GM21786 (cell line): ENCODE data around the gene MT1HL1.
"Not testable (repeated sequence)": the region's sequence is repeated elsewhere in the genome, so short reads cannot be mapped to it uniquely, and the experiment has no call there.

Source experiments
- ATAC-seq: cut with Tn5 transposase; IDR thresholded peaks from one replicate; pipeline ENCODE4 v1.9.1; 2021; ENCODE audit not compliant: unreplicated experiment

MT1HL1 gene

DNA sequence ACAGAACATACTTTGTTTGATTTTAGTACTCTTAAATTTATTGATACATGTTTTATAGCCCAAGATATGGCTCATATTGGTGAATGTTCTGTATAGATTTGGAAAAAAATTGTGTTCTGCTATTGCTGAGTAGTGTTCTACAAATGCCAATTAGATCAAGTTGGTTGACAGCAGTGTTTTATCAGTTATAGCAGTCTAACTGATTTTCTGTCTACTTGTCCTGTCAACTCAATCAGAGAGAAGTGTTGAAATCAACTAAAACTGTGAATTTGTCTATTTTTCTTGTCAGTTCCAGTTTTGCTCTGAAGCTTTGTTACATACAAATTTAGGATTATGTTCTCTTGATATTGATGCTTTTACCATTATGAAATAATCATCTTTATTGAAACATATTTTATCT is 14.7 kb upstream of the MT1HL1 start:
- ATAC-seq: no peak

DNA sequence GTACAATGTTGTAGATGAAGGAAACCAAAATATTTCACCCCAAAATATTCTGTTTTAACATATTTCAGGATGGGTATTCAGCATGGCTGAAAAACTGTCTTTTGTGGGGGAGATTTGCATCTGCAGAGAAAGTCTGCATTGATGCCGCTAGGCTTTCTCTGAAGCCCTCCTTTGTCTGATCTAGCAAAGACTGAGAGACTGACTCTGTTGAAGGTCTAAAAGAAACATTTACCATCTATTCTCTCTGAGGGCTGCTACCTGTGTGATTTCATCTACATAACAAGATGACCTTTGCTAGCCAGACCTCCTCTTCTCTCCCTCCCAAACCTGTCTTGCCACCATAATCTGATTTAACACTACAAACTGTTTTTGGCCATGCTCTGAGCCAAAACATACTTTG is 12.4 kb upstream of the MT1HL1 start:
- no peak for ATAC-seq

DNA sequence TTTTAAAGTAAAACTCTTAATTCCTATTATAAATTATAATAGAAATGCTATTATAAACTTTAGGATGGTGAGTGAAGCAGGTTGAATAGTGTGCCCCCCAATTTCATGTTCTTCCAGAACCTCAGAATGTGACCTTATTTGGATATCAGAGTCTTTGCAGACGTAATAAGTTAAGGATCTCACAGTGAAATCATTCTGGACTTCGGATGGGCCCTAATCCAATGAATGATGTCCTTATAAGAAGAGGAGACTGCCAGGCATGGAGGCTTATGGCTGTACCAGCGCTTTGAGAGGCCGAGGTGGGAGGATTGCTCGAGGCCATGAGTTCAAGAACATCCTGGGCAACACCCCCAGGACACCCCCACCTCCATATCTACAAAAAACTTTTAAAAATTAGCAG is 9.4 kb upstream of the MT1HL1 start:
- ATAC-seq: no peak

DNA sequence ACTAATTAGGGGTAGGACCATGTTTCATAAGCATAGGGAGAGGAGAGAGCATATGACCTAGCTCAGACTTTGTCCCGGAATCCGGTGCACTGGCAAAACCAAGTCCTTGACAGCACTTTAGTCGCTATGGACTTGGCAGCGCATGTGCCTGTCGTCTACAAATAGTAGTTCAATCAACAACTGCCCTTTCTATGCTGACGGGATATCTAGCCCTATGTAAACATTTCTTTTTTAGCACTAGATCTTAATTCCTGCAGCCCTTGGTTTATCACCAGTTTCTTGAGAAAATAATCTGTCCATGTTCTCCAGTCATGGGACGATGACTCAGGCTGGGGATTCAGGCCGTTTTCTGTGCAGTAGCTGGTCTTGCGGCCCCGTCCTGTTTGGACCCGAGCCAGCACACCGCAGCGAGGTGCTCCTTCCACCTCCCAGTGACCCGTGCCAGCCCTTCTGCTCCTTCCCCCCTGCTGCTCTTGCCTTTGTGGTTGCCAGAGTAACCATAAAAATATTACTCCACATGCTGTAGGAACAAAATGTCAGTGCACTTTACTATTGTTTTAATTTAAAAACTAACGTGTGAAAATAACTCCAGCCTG is 8.6 kb upstream of the MT1HL1 start:
- no peak for ATAC-seq

DNA sequence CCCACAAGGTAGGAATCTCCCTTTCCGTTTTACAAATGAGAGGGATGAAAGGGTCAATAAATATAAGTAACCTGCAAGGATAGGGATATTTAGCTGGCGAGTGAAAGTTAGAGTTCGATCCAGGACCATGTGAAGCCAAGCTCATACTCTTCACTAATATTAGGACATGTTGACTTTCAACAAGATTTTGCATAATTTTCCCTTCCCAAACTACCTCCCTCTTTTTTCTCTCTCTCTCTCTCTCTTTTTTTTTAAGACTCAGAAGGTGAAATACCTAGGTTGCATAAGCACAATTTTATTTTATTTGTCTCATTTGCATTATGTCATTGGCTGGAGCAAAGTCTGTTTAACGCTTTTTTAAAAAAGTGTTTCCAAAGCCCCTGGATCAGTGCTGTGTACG is 8.1 kb upstream of the MT1HL1 start:
- ATAC-seq: no peak

DNA sequence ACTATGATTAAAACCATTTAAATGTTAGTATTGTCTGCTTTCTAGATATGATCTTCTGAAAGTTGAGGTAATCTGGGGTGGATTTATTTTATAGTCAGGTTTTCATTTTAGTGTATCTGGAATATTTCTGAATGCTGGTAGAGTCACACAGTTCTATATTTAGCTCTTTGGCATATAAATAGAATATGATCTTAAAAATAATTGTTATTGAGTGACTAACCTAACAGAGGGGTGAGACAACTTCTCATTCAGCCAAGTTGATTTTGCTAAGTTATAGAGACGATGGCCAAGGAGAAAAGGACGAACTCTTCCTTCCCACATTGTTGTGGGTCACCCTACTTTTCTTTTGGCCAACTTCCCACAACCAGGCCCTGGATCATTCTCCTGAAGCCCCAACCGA is 7.2 kb upstream of the MT1HL1 start:
- ATAC-seq: no peak

DNA sequence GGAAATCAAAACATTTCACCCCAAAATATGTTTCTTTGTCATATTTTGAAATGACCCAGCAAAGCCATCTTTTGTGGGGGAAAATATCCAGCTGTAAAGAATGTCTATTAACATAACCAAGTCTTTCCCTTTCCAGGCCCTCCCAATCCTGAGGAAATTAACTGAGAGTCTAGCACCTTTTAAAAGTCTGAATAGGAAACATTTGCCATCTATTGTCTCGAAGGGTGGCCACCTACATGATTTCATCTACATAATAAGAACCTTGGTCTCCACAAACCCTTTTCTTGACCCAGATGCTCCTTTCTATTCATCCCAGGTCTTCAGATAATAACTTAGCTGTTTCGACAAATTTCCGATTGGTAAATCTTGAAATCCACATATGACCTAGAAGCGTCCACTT is 5.4 kb upstream of the MT1HL1 start:
- no peak for ATAC-seq

DNA sequence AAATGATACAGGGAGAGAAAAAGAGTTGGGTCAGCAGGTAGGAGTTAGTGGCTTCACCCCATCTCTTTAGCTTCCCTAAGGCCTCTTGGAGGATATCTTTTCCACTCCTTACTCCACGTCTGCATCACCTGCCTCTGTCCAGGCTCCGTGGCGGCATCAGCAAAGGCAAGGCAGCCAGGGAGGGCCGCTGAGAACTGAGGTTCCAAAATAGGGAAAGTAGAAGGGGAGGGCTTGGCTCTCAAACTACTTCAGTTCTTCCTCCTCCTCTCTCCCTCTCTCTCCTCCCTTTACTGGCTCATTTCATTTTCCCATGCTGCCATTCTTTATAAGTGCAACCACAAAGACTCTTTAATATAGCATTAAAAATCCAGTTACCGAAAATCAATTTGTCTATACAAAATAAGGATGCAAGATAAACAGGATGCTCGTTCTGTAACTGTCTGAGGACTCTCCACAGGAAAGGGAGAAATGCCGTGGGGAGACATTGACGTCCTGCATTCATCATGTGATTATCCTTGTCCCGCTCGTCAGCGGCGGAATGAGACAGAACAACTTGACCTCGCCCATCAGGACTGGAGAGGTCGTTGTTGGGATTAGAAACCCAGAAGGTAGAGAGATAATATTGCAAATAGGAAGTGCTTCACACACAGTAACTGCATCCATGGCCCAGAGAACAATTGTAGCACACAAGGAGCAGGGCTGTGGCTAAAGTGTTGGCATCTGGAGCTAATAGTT is 3.1 kb upstream of the MT1HL1 start:
- ATAC-seq: no peak

DNA sequence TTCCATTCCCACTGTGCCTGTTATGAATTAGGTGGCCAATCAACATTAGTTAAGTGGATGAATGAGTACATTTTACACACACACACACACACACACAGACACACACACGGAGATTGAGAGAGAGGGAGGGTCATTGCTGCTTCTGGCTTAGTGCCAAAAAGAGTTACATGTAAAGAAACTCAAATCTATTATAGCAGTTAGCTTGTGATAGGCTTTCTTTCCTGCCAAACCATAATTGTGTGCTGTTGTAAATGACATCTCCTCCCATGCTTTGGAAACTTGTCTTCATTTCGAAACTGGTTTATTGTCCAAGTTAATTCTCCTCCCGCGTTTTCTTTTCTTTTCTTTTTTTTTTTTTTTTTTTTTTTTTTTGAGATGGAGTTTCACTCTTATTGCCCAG is 1.4 kb upstream of the MT1HL1 start:
- no peak for ATAC-seq

DNA sequence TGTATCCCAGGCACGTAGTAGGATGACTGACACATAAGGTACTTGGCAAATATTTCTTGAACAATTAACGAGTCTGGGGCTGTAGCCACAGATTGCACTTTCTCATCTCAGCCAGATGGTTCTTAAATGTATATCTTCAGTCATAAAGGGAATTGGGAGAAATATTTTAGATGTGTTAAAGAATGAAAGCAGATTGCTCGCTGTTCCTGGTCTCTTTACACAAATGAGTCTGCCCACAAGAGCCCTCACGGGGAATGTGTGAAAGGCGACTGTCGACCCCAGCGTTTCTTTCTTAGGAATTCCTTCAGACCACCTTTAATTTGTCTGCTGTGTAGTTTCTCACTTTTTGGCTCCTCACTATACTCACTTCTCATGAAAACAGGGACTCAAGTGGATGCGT is 725 bp downstream of the MT1HL1 start:
- ATAC-seq: no peak

DNA sequence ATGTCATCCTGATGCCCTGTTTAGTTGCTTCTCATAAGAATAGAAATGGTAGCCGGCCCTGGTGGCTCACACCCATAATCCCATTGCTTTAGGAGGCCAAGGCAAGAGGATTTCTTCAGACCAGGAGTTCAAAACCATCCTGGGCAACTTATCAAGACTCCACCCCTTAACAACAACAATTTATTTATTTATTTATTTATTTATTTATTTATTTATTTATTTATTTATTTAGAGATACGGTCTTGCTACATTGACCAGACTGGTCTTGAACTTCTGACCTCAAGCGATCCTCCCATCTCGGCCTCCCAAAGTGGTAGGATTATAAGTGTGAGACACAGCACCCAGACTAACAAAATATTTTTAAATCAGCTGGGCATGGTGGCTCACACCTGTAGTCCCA is 4.0 kb downstream of the MT1HL1 start:
- no peak for ATAC-seq

DNA sequence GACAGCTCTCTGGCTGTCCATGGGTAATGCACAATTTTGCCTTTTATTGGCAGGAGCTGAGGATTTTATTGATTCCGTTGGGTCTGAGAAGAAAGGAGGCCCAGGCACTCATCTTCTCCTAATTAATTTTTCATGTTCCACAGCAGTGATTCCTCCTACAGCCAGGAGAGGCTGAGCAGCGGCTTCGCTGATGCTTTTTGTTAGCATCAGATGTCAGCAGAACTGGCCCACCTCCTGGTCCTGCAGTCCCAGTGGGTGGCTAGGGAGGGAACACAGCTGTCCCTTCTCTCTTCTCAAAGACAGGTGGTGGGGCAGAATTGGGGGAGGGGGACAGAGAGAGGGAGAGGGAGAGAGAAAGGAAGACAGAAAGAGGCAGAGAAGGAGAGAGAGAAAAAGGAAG is 5.7 kb downstream of the MT1HL1 start:
- ATAC-seq: no peak

DNA sequence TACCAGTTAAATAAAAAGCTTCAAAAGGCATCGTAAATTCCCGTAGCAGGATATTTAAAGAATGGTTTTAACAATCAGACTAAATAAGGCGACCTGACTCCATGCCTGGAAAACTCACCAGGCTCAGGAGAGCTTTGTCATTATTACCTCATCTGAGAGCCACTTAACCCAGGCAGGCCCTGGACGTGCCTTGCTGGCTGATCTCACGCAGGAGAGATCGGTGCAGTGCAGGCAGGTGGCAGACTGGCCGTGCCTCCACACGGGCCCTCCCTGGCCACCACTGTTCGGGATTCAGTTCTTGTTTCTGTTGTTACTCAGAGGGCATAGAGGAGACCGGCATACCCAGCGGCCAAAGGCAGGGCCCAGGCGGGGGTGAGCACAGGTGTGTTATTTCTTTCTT is 6.4 kb downstream of the MT1HL1 start:
- no peak for ATAC-seq

DNA sequence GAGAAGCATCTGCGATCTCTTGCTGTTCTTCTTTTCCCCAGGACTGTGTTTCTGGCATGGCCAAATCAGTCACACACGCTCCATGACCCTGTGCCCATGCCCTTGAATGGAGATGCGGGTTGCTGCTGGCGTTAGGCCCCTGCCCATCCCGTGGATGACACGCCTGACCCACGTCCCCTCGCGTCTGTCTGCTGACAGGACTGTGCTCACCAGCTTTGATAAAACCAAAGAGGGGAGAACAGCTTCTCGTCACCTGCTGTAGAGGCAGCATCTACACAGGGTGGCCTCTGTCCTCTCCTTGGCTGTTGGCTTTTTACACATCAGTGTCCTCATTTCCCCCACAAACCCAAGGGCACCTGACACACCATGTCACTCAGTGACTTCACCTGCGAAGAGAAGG is 6.9 kb downstream of the MT1HL1 start:
- ATAC-seq: no peak

DNA sequence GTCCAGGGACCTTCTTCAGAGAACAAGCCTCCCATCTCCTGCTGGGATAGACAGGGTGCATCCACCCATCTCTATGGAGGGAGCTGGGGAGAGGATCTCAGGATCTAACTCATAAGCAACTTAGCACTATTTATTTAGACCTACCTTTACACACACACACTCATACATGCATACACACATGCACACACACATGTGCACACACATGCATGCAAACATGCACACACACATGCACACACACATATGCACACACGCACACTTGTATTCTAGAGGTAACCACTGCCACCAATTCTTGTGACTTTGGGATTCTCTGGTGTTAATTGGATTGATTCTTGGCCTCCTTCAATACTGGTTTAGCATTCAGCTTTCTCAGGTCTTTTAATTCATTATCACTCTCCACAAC is 9.8 kb downstream of the MT1HL1 start:
- ATAC-seq: no peak

DNA sequence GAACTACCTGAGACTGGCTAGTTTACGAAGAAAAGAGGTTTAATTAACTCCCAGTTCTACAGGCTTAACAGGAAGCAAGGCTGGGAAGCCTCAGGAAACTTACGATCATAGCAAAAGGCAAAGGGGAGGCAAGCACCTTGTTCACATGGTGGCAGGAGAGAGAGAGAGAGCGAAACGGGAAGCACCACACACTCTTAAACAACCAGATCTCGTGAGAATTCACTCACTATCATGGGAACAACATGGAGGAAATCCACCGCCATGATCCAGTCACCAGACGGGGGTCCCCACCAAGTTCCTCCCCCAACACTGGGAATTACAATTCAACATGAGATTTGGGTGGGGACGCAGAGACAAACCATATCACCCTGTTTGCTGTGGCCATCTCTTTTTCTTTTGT is 11.8 kb downstream of the MT1HL1 start:
- no peak for ATAC-seq

DNA sequence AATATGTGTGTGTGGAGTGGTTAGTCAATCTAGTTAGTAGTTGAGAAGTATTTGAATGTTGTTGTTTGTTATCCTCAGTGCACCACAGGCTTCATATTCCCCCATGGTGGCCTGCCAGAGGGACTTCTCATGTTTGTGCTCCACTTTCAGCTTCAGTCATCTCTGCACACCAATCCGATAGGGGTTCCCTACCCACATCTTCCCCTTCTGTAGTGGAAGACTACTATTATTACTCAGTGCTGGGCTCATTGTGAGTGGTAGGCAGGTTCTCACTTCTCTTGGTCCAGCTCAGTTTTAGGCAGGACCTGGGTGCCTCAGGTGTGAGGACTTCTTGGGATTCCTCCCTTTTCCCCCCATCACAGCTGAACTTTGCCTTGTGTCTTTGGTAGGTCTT is 14.2 kb downstream of the MT1HL1 start:
- no peak for ATAC-seq

DNA sequence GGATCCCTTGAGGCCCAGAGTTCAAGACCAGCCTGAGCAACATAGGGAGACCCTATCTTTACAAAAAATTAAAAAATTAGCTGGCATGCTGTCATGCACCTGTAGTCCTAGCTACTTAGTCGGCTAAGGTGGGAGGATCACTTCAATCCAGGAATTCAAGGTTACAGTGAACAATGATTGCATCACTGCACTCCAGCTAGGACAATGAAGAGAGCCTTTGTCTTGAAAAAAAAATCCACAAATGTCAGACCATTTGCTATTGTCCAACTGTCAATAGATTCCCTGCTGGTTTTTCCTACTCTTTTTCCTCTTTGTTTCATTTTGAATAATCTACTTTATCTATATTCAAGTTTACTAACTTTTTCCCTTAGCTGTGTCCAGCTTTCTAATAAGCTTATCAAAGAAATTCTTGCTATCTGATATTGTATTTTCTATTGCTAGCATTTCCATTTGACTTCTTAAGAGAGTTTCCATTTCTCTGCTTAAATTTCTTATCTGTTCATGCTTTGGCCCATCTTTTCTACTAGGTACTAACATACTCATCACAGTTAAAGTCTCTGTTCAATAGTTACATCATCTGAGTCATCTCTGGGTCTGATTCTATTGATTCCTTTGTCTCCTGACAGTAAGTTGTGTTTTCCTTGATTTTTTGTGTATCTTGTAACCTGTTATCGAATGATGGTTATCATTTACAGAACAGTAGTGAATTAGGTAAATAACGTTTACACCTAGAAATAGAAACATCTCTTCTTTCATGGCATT is 14.8 kb downstream of the MT1HL1 start:
- no peak for ATAC-seq

DNA sequence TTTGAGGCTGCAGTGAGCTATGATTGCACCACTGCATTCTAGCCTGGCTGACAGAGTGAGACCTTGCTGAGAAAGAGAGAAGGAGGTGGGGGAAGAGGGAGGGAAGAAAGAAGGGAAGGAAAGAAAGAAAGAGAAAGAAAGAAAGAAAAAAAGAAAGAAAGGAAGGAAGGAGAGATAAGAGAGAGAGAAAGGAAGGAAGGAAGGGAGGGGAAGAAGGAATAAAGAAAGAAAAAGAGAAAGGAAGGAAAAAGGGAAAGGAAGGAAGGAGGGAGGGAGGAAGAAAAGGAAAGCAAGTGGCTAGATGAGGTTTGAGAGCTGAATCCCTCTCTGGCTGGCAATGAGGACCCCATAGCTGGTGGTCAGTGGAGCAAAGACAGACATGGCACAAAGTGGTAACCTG is 20.4 kb downstream of the MT1HL1 start:
- ATAC-seq: no peak

DNA sequence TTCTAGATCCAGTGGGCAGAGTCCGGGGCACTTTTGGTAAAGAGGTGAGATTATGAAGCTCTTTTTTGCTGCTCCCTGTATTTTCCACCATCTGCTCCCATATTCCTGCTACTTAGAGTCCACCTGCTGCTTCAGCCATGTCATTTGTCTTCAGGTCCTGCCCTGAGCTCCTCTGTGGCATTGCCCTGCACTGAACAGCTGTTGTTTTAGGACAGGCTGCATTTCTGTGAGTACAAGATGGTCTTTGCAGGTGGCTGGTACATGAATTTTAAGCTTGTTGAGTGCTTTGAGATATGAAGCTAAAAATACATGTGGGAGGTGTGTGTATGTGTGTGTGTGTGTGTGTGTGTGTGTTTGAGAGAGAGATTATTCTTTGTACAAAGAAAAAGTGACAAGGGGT is 21.9 kb downstream of the MT1HL1 start:
- no peak for ATAC-seq

DNA sequence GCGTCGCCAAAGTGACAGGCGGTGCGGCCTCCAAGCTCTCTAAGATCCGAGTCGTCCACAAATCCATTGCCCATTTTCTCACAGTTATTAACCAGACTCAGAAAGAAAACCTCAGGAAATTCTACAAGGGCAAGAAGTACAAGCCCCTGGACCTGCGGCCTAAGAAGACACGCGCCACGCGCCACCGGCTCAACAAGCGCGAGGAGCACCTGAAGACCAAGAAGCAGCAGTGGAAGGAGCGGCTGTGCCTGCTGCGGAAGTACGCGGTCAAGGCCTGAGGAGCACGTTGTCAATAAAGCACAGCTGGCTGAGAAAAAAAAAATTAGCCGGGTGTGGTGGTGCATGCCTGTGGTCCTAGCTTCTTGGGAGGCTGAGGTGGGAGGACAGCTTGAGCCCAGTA is 22.8 kb downstream of the MT1HL1 start:
- not testable (repeated sequence) for ATAC-seq

DNA sequence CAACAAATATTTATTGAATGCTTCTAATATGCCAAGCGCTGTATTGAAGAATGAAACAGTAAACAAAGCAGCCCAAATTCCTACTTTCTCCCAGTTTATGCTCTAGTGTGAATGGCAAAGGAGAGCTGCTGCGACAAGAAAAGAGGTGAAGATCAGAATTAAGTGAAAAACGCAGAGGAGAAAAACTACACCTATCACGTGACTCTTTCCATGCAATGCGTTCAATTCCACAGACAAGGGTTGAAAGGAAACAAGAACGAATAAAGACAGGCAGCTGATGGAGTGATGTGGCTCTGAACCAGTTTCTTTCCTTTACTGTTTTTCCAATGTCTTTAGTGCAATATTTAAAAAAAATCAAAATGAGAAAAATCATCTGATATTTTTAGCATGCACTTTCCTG is 23.6 kb downstream of the MT1HL1 start:
- no peak for ATAC-seq
